ENCODE data around the gene UBE2E2.

GRCh38 chr3:23542079-23542478, 339.0 kb downstream of the UBE2E2 start:
- TF ChIP-seq RBAK (tag by site-specific recombination; IDR thresholded peaks at IDR 0.05) (no peak), ZBTB1 (tag by site-specific recombination; IDR thresholded peaks at IDR 0.05) (no peak), ZNF76 (tag by site-specific recombination; IDR thresholded peaks at IDR 0.05; ENCODE audit: borderline replicate concordance, low read depth) (no peak), BCL11A (tag by site-specific recombination; IDR thresholded peaks at IDR 0.05; ENCODE audit: low read depth) (no peak), ZFP3 (tag by site-specific recombination; IDR thresholded peaks at IDR 0.05; ENCODE audit: low read depth) (no peak), ZNF274 (IDR thresholded peaks at IDR 0.05; ENCODE audit: low read length) (no peak), ZNF274 (tag by site-specific recombination; IDR thresholded peaks at IDR 0.05; ENCODE audit: borderline replicate concordance) (no peak), ZNF280D (tag by site-specific recombination; IDR thresholded peaks at IDR 0.05) (no peak)
- TF ChIP-seq, protein P1, sequence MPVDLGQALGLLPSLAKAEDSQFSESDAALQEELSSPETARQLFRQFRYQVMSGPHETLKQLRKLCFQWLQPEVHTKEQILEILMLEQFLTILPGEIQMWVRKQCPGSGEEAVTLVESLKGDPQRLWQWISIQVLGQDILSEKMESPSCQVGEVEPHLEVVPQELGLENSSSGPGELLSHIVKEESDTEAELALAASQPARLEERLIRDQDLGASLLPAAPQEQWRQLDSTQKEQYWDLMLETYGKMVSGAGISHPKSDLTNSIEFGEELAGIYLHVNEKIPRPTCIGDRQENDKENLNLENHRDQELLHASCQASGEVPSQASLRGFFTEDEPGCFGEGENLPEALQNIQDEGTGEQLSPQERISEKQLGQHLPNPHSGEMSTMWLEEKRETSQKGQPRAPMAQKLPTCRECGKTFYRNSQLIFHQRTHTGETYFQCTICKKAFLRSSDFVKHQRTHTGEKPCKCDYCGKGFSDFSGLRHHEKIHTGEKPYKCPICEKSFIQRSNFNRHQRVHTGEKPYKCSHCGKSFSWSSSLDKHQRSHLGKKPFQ (tag by site-specific recombination; IDR thresholded peaks at IDR 0.05), result no peak
- TF ChIP-seq, protein P2, sequence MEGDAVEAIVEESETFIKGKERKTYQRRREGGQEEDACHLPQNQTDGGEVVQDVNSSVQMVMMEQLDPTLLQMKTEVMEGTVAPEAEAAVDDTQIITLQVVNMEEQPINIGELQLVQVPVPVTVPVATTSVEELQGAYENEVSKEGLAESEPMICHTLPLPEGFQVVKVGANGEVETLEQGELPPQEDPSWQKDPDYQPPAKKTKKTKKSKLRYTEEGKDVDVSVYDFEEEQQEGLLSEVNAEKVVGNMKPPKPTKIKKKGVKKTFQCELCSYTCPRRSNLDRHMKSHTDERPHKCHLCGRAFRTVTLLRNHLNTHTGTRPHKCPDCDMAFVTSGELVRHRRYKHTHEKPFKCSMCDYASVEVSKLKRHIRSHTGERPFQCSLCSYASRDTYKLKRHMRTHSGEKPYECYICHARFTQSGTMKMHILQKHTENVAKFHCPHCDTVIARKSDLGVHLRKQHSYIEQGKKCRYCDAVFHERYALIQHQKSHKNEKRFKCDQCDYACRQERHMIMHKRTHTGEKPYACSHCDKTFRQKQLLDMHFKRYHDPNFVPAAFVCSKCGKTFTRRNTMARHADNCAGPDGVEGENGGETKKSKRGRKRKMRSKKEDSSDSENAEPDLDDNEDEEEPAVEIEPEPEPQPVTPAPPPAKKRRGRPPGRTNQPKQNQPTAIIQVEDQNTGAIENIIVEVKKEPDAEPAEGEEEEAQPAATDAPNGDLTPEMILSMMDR (tag by site-specific recombination; IDR thresholded peaks at IDR 0.05), result no peak

Measured in HEK293 (cell line).